AG04449 (cell line): ENCODE measurements around the gene YWHAB.

Experiments
- CTCF ChIA-PET: fragments of 350-600 bp; formaldehyde crosslinking; extraction: SDS; loops from one replicate; lab custom pipeline; 2021; ENCODE audit warnings: antibody characterized with exemption; lab: Yijun Ruan, JAX
- POLR2A ChIA-PET: fragments of 400-600, 350-600 bp; formaldehyde crosslinking; extraction: SDS; loops from one replicate; lab custom pipeline; 2020; ENCODE audit warnings: antibody characterized with exemption, inconsistent platforms; lab: Yijun Ruan, JAX
- DNase-seq: peaks from one replicate; pipeline ENCODE4 v3.0.0-alpha.2; 2010; ENCODE audit warnings: low read depth, low spot score
- H3K4me3 ChIP-seq: 2 replicates; pipeline ENCODE4 v1.5.1; 2011; ENCODE audit warnings: low read depth, mild to moderate bottlenecking, control low read depth, low read length
- CTCF ChIP-seq: IDR thresholded peaks from one replicate; pipeline ENCODE4 v1.5.1; 2011; ENCODE audit warnings: mild to moderate bottlenecking, moderate library complexity, low read length, control low read depth, inconsistent platforms; ENCODE audit not compliant: insufficient read depth; ENCODE audit errors: missing control alignments

The YWHAB gene

GRCh38 chr20:44942264-44942973, 56.9 kb downstream of the YWHAB start:
- CTCF ChIA-PET, result interaction anchor here (1.4 kb wide), 1 partner anchor 10 kb away, joined by 3 read pairs; no protein-coding TSS in a partner anchor
- TF ChIP-seq CTCF, result no peak
- no peak overlapping the region for H3K4me3 ChIP-seq
- no peak for DNase-seq
- POLR2A ChIA-PET, result interaction anchor here (0.8 to 1.1 kb wide), 2 partner anchors 9 to 993 kb away, joined by 3 to 6 read pairs; no protein-coding TSS in a partner anchor

- ChIA-PET CTCF (no interaction called here), POLR2A (no interaction called here)
- no peak overlapping the region for H3K4me3 ChIP-seq
- no peak for TF ChIP-seq CTCF
- DNase-seq, result no peak
Observed at GRCh38 chr20:44943828-44944227, 58.3 kb downstream of the YWHAB start.

GRCh38 chr20:44945261-44945660, 59.8 kb downstream of the YWHAB start:
- DNase-seq, result no peak
- TF ChIP-seq CTCF, result no peak
- CTCF ChIA-PET, result interaction anchor here (1.3 kb wide), 1 partner anchor 8 kb away, joined by 3 read pairs; no protein-coding TSS in a partner anchor
- H3K4me3 ChIP-seq, result no peak overlapping the region
- POLR2A ChIA-PET, result interaction anchor here (0.5 kb wide), 1 partner anchor 11 kb away, joined by 3 read pairs; no protein-coding TSS in a partner anchor

GRCh38 chr20:44946271-44946852, 60.9 kb downstream of the YWHAB start:
- ChIA-PET POLR2A (interaction anchor here (0.6 kb wide), 1 partner anchor 989 kb away, joined by 4 read pairs; no protein-coding TSS in a partner anchor), CTCF (interaction anchor here (1.1 to 2.5 kb wide), 6 partner anchors 10 to 150 kb away, joined by 3 to 7 read pairs (median 3); partner anchors contain the start of genes STK4 and TOMM34)
- no peak for DNase-seq
- TF ChIP-seq CTCF, result no peak
- H3K4me3 ChIP-seq, result no peak overlapping the region

GRCh38 chr20:44948107-44948506, 62.6 kb downstream of the YWHAB start:
- ChIA-PET POLR2A (no interaction called here), CTCF (interaction anchor here (1.0 to 2.5 kb wide), 3 partner anchors 18 to 148 kb away, joined by 3 to 7 read pairs (median 3); partner anchors contain the start of gene STK4)
- no peak overlapping the region for H3K4me3 ChIP-seq
- DNase-seq, result no peak
- no peak for TF ChIP-seq CTCF

GRCh38 chr20:44948513-44948912, 63.0 kb downstream of the YWHAB start:
- no peak for DNase-seq
- no peak for TF ChIP-seq CTCF
- H3K4me3 ChIP-seq, result no peak overlapping the region
- ChIA-PET CTCF (interaction anchor here (1.2 to 2.5 kb wide), 3 partner anchors 17 to 147 kb away, joined by 3 to 8 read pairs (median 7); partner anchors contain the start of gene STK4), POLR2A (no interaction called here)
